ENCODE data around the gene CPXM2. TPM values are rescaled to one million over a fixed set of nuclear protein-coding genes. Genes with fewer than 3 reads are reported as not detected.

The CPXM2 gene
- total RNA-seq, 5 donors from 2014 or later (not counting 1 experiment from before 2014, with no cell fraction given) = not detected

DNA sequence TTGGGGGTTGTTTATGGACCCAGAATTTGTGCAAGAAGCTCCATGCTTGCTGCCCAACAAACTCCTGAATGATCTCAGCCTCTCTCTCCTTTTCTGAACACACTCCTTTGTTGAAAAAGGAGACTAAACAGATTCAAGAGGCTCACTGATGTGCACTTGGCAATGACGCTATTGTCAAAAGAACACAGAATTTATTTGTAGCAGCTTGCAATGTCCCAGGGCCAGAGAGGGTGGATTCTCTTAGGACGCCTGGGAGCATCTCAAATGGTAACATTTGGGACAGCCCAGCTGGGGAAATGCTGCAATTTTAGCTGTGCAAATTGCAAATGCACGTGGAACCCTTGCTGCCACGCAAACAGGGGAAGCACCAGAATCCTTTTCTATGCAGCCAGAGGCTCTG, 145.5 kb downstream of the CPXM2 start:
- Histone ChIP-seq H3K27me3 (replicated peaks in 1 of 2; ENCODE audit: control insufficient read depth in 2 of 2, extremely low read depth in 1 of 2, insufficient read depth in 2 of 2, low read length in 1 of 2) (peaks cover 0 to 8% of the 10 kb centered on the region in 2 experiments), H3K27ac (ENCODE audit: low read length) (no peak overlapping the region), H3K9me3 (no peaks in the 10 kb centered on the region), H3K4me3 (ENCODE audit: control insufficient read depth in 1 of 2, extremely low read depth in 1 of 2, low read length in 1 of 2) (no peak overlapping the region), H3K36me3 (ENCODE audit: control insufficient read depth in 2 of 2, extremely low read depth in 1 of 2, insufficient read depth in 1 of 2, low read length in 1 of 2) (no peaks in the 10 kb centered on the region), H3K4me1 (ENCODE audit: control insufficient read depth in 1 of 2, extremely low read depth in 1 of 2, insufficient read depth in 2 of 2, low read length in 2 of 2) (no peaks in the 10 kb centered on the region)
- DNase-seq (no peak), ATAC-seq (replicated peaks in 1 of 4) (no peak)
- Mint-ChIP-seq H3K9me3 (no peaks in the 10 kb centered on the region), H3K27ac (no peak overlapping the region), H3K4me1 (no peaks in the 10 kb centered on the region), H3K27me3 (peaks cover 0 to 18% of the 10 kb centered on the region in 2 donors), H3K4me3 (no peak overlapping the region), H3K36me3 (no peaks in the 10 kb centered on the region)
- POLR2A ChIA-PET = no interaction called here
- 39% methylated on average over 4 of the region's 4 CpGs for WGBS (ENCODE audit: insufficient coverage)
- CTCF ChIA-PET = no interaction called here

DNA sequence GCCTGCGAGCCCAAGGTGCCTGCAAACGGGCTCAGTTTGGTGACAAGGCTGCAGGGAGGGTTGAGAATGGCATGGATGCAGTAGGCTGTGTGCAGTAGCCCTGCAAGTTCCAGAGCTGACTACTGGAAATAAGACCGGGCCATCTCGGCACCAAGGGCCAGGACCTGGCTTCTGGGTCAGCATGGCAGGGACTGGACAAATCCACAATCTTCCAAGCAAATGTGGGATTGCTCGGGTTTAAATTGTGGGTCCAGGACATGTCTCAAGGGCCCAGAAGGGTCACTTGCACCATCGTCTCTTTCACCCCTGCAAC, 147.4 kb downstream of the CPXM2 start:
- Mint-ChIP-seq H3K4me3 (no peak overlapping the region), H3K4me1 (no peaks in the 10 kb centered on the region), H3K9me3 (no peaks in the 10 kb centered on the region), H3K27ac (no peak overlapping the region), H3K27me3 (peaks cover 0 to 11% of the 10 kb centered on the region in 2 donors), H3K36me3 (no peaks in the 10 kb centered on the region)
- POLR2A ChIA-PET = no interaction called here
- Histone ChIP-seq H3K4me1 (ENCODE audit: control insufficient read depth in 1 of 2, extremely low read depth in 1 of 2, insufficient read depth in 2 of 2, low read length in 2 of 2) (no peaks in the 10 kb centered on the region), H3K9me3 (no peaks in the 10 kb centered on the region), H3K4me3 (ENCODE audit: control insufficient read depth in 1 of 2, extremely low read depth in 1 of 2, low read length in 1 of 2) (no peak overlapping the region), H3K36me3 (ENCODE audit: control insufficient read depth in 2 of 2, extremely low read depth in 1 of 2, insufficient read depth in 1 of 2, low read length in 1 of 2) (no peaks in the 10 kb centered on the region), H3K27me3 (replicated peaks in 1 of 2; ENCODE audit: control insufficient read depth in 2 of 2, extremely low read depth in 1 of 2, insufficient read depth in 2 of 2, low read length in 1 of 2) (peaks cover 0 to 17% of the 10 kb centered on the region in 2 experiments), H3K27ac (ENCODE audit: low read length) (no peak overlapping the region)
- no peak for ATAC-seq (replicated peaks in 1 of 4)
- CTCF ChIA-PET = no interaction called here
- WGBS (ENCODE audit: insufficient coverage) = 69% methylated on average over 5 of the region's 6 CpGs
- no peak for DNase-seq

DNA sequence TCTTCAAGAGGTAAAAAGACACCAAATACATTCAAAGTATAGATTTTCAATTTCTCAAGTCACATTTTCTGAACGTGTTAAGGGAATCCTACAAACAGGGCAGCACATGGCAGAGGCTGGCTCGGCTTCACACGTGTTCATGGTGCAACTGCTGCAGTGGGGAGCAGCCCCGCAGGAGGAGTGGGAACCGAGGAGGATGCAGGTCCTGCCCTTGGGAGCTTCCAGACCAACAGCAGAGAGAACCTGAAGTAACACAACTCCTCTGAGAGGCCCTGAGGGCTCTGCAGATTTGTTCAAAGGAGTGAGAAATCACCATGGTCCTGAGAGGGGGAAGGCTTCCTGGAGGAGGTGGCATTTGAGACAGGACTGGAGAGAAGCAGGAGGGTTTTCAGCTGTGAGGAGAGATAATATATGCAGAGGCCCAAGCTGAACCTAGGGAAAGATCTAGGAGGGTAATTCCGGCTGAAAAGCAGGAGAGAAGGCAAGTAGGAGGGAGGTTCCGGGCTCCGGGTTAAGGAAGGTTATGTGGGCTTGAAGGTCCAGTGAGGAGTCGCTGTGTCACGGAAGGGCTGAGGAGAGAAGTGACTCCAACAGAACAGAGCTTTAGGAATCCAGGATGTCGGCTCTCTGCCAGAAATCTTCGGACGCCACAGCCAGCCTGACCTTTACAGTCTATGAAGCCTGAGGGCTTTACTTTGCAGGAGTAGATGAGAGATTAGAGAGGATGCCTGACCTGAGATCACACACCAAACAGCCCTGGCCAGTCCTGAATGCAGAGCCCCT, 148.0 kb downstream of the CPXM2 start:
- DNase-seq (no peak), ATAC-seq (replicated peaks in 1 of 4) (no peak)
- Histone ChIP-seq H3K9me3 (no peaks in the 10 kb centered on the region), H3K4me3 (ENCODE audit: control insufficient read depth in 1 of 2, extremely low read depth in 1 of 2, low read length in 1 of 2) (no peak overlapping the region), H3K27ac (ENCODE audit: low read length) (no peak overlapping the region), H3K4me1 (ENCODE audit: control insufficient read depth in 1 of 2, extremely low read depth in 1 of 2, insufficient read depth in 2 of 2, low read length in 2 of 2) (no peaks in the 10 kb centered on the region), H3K27me3 (replicated peaks in 1 of 2; ENCODE audit: control insufficient read depth in 2 of 2, extremely low read depth in 1 of 2, insufficient read depth in 2 of 2, low read length in 1 of 2) (peaks cover 0 to 17% of the 10 kb centered on the region in 2 experiments), H3K36me3 (ENCODE audit: control insufficient read depth in 2 of 2, extremely low read depth in 1 of 2, insufficient read depth in 1 of 2, low read length in 1 of 2) (no peaks in the 10 kb centered on the region)
- CTCF ChIA-PET = no interaction called here
- peaks cover 0 to 11% of the 10 kb centered on the region in 2 donors for H3K27me3 Mint-ChIP-seq
- 73% methylated on average over 13 of the region's 13 CpGs for WGBS (ENCODE audit: insufficient coverage)
- no peak overlapping the region for H3K27ac Mint-ChIP-seq
- H3K4me3 Mint-ChIP-seq = no peak overlapping the region
- H3K4me1 Mint-ChIP-seq = no peaks in the 10 kb centered on the region
- no peaks in the 10 kb centered on the region for H3K9me3 Mint-ChIP-seq
- POLR2A ChIA-PET = no interaction called here
- no peaks in the 10 kb centered on the region for H3K36me3 Mint-ChIP-seq

DNA sequence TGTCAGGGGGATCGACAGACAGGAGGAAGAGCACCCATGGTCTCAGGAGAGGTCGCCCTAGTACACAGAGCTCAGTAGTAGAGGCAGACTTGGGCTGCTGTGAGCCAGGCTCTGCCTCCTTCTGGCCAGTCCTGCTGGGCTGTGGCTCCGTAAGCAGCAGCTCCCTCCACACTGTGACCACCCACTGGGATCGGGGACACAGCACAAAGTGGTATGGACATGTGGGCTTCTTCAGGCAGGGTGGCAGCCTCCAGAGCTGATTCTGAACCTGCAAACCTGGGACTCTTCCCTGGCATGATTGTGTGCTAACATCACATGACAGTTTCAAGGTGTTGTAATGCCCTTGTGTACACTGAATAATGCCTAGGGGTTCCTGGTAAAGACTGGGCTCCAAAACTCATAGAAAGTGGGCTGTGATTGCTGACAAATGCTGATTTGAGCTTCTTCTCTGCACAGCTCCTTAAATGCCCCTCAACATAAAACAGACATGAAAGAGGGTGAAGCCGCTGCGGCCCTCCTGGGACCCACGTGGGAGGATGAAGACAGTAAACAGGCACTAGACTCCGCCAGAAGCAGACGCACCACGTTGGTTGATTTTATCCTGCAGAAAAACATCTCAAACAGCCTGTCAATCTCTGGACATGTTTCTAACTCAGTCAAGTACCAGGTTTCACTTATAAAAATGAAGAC, 148.7 kb downstream of the CPXM2 start:
- Mint-ChIP-seq H3K4me3 (no peak overlapping the region), H3K27ac (no peak overlapping the region), H3K27me3 (peaks cover 0 to 11% of the 10 kb centered on the region in 2 donors), H3K4me1 (no peaks in the 10 kb centered on the region), H3K9me3 (no peaks in the 10 kb centered on the region), H3K36me3 (no peaks in the 10 kb centered on the region)
- no peak for ATAC-seq (replicated peaks in 1 of 4)
- no peak for DNase-seq
- no peaks in the 10 kb centered on the region for H3K4me1 ChIP-seq (ENCODE audit: control insufficient read depth in 1 of 2, extremely low read depth in 1 of 2, insufficient read depth in 2 of 2, low read length in 2 of 2)
- peaks cover 0 to 17% of the 10 kb centered on the region in 2 experiments for H3K27me3 ChIP-seq (replicated peaks in 1 of 2; ENCODE audit: control insufficient read depth in 2 of 2, extremely low read depth in 1 of 2, insufficient read depth in 2 of 2, low read length in 1 of 2)
- ChIA-PET POLR2A (no interaction called here), CTCF (no interaction called here)
- H3K4me3 ChIP-seq (ENCODE audit: control insufficient read depth in 1 of 2, extremely low read depth in 1 of 2, low read length in 1 of 2) = no peak overlapping the region
- H3K9me3 ChIP-seq = no peaks in the 10 kb centered on the region
- H3K27ac ChIP-seq (ENCODE audit: low read length) = no peak overlapping the region
- H3K36me3 ChIP-seq (ENCODE audit: control insufficient read depth in 2 of 2, extremely low read depth in 1 of 2, insufficient read depth in 1 of 2, low read length in 1 of 2) = no peaks in the 10 kb centered on the region
- 62% methylated on average over 8 of the region's 10 CpGs for WGBS (ENCODE audit: insufficient coverage)

DNA sequence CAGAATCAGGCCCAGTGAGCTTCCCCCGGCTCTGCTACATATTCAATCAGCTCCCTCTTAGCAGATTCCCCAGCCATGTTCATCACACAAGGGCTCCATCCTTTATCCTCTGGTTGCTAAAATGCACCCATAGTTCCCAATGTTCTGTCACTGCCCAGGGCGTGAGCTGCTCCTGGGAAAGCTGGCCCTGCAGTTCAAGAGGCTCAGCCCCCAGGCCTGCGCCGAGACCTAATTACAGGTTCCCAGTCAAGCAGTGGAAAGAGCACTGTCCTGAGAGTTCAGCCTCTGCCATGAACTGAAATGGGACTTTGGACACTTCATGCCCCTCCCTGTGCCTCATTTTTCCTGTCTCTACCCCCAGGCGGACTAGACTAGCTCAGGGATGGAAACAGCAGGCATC, 149.9 kb downstream of the CPXM2 start:
- H3K36me3 Mint-ChIP-seq = no peaks in the 10 kb centered on the region
- peaks cover 0 to 5% (median 0%) of the 10 kb centered on the region in 3 donors for H3K9me3 Mint-ChIP-seq
- Histone ChIP-seq H3K27me3 (replicated peaks in 1 of 2; ENCODE audit: control insufficient read depth in 2 of 2, extremely low read depth in 1 of 2, insufficient read depth in 2 of 2, low read length in 1 of 2) (peaks cover 0 to 17% of the 10 kb centered on the region in 2 experiments), H3K4me1 (ENCODE audit: control insufficient read depth in 1 of 2, extremely low read depth in 1 of 2, insufficient read depth in 2 of 2, low read length in 2 of 2) (no peaks in the 10 kb centered on the region), H3K36me3 (ENCODE audit: control insufficient read depth in 2 of 2, extremely low read depth in 1 of 2, insufficient read depth in 1 of 2, low read length in 1 of 2) (no peaks in the 10 kb centered on the region), H3K9me3 (no peaks in the 10 kb centered on the region), H3K4me3 (ENCODE audit: control insufficient read depth in 1 of 2, extremely low read depth in 1 of 2, low read length in 1 of 2) (no peak overlapping the region), H3K27ac (ENCODE audit: low read length) (no peak overlapping the region)
- CTCF ChIA-PET = no interaction called here
- H3K27me3 Mint-ChIP-seq = peaks cover 0 to 11% of the 10 kb centered on the region in 2 donors
- no peak for DNase-seq
- H3K4me1 Mint-ChIP-seq = no peaks in the 10 kb centered on the region
- WGBS (ENCODE audit: insufficient coverage) = 82% methylated on average over 5 of the region's 5 CpGs
- H3K4me3 Mint-ChIP-seq = no peak overlapping the region
- POLR2A ChIA-PET = no interaction called here
- ATAC-seq (replicated peaks in 1 of 4) = no peak
- H3K27ac Mint-ChIP-seq = no peak overlapping the region

DNA sequence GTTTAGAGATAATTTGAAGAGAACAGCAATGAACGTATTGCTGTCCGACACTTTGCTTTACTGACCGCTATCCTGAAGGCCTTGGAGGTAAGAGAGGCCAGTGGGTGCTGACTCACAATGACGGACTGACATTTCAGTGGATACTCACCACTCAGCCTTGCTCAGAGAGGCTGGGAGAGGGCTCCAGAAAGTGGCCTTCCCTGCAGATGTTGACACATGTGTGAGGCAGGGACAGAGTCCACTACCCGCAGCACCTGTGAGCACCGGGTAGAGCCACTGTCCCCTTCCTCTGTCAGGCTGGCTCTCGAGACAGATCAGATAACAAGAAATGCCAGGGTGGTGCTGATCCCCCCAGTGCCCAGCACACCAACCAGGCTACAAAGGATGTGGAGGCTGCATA, 150.5 kb downstream of the CPXM2 start:
- ATAC-seq (replicated peaks in 1 of 4) (no peak), DNase-seq (no peak)
- Mint-ChIP-seq H3K4me1 (no peaks in the 10 kb centered on the region), H3K4me3 (no peak overlapping the region), H3K27ac (no peak overlapping the region), H3K36me3 (no peaks in the 10 kb centered on the region), H3K27me3 (peaks cover 0 to 11% of the 10 kb centered on the region in 2 donors), H3K9me3 (peaks cover 0 to 5% (median 0%) of the 10 kb centered on the region in 3 donors)
- ChIA-PET CTCF (no interaction called here), POLR2A (no interaction called here)
- H3K27ac ChIP-seq (ENCODE audit: low read length) = no peak overlapping the region
- H3K36me3 ChIP-seq (ENCODE audit: control insufficient read depth in 2 of 2, extremely low read depth in 1 of 2, insufficient read depth in 1 of 2, low read length in 1 of 2) = no peaks in the 10 kb centered on the region
- H3K27me3 ChIP-seq (replicated peaks in 1 of 2; ENCODE audit: control insufficient read depth in 2 of 2, extremely low read depth in 1 of 2, insufficient read depth in 2 of 2, low read length in 1 of 2) = peaks cover 0 to 17% of the 10 kb centered on the region in 2 experiments
- H3K9me3 ChIP-seq = no peaks in the 10 kb centered on the region
- no peak overlapping the region for H3K4me3 ChIP-seq (ENCODE audit: control insufficient read depth in 1 of 2, extremely low read depth in 1 of 2, low read length in 1 of 2)
- no peaks in the 10 kb centered on the region for H3K4me1 ChIP-seq (ENCODE audit: control insufficient read depth in 1 of 2, extremely low read depth in 1 of 2, insufficient read depth in 2 of 2, low read length in 2 of 2)
- WGBS (ENCODE audit: insufficient coverage) = 65% methylated on average over 7 of the region's 7 CpGs

Measured in T-cell (primary cell).